ENCODE measurements around the gene LENG9. TPM values are rescaled to one million over a fixed set of nuclear protein-coding genes. Genes with fewer than 3 reads are reported as not detected.

Gene LENG9
- total and polyA plus RNA-seq, 2 of the 13 experiments (the other 11 are each of a cell fraction or from before 2014, with no cell fraction given): 0.75 to 2.9 TPM

DNA sequence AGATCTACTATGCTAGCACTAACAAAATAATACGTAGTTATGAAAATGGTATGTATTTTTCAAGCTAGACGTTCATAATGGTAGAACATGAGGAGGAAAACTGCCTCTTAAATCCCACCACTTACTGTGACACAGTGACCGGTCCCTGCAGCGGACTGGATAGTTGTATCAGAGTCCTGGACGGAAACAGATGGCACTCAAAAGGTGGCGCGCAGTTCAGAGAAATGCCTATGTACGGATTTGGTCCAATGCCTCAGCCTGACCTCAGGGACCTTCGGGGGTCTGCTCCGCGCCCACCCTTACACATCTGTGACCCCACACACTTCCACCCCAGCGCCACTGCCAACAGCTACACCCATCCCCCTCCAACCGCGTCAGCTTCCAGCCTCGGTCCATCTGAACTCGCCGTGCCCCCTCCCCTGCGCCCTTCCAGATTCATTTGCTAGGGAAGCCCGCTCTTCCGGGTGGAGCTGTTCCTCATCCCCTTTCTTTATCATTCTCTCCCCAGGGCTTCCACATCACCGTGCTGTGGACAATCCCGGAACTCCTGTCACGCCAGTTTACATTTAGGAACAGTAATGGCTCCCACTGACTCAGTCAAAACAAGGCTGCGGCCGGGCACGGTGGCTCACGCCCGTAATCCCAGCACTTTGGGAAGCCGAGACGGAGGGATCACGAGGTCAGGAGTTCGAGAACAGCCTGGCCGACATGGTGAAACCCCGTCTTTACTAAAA, 15.4 kb downstream of the LENG9 start:
- peak overlapping the region; percentile 81 to 93 (median 91) for H3K4me3 ChIP-seq (replicated peaks in 1 of 3; ENCODE audit: insufficient read depth in 1 of 3, low read depth in 2 of 3, low read length in 3 of 3)
- H3K36me3 ChIP-seq (replicated peaks in 1 of 2; ENCODE audit: control insufficient read depth in 1 of 2, insufficient read depth in 2 of 2, low read length in 2 of 2): peaks cover 10 to 28% of the 10 kb centered on the region in 2 experiments
- in situ Hi-C loops (cut with HindIII; ENCODE audit: extremely low pct_ligation_motif_present, low pct_unique_long_range_greater_than_20kb) (no loop called here), intact Hi-C loops (cut with micrococcal nuclease; ENCODE audit: unreplicated experiment) (loop anchor here (2.0 kb wide), 1 partner anchor 15 kb away; the partner anchor contains the start of gene LENG9)
- peaks cover 46% of the 10 kb centered on the region for H3K4me1 ChIP-seq (ENCODE audit: insufficient read depth, low read length)
- peak overlapping the region; percentile 96 for H3K4me2 ChIP-seq (ENCODE audit: low read depth, low read length)
- ChIA-PET POLR2A (interaction anchor here (0.9 to 2.8 kb wide), 14 partner anchors 9 to 311 kb away, joined by 3 to 67 read pairs (median 6); partner anchors contain the start of genes CNOT3, LENG9 and MBOAT7), CTCF (ENCODE audit: low intra/inter-chr PET ratio, low total read pairs) (no interaction called here)
- H3K9me3 ChIP-seq (ENCODE audit: low read length): no peaks in the 10 kb centered on the region
- H3K9ac ChIP-seq (ENCODE audit: insufficient read depth, low read depth, low read length): peak overlapping the region; percentile 95
- FAIRE-seq (no peak), ATAC-seq (peak; percentile 64), DNase-seq (ENCODE audit: low spot score) (peak; percentile 51)
- peaks cover 30% of the 10 kb centered on the region for H4K20me1 ChIP-seq (ENCODE audit: insufficient read depth, low read length)
- no TSS peak for BruUV-seq (replicated peaks)
- H3K27me3 ChIP-seq (ENCODE audit: control insufficient read depth in 1 of 2, insufficient read depth in 2 of 2, low read length in 2 of 2): no peaks in the 10 kb centered on the region; a peak in 2 of 5 replicates
- WGBS (ENCODE audit: low lambda C conversion rate): 2% methylated on average over 26 of the region's 34 CpGs
- peaks cover 52% of the 10 kb centered on the region for H3K79me2 ChIP-seq (ENCODE audit: insufficient read depth, low read length)
- no peak overlapping the region for H2AFZ ChIP-seq (ENCODE audit: low read length)
- peak overlapping the region; percentile 79 for H3K27ac ChIP-seq (ENCODE audit: extremely low read length, insufficient read depth, low read length)
- TF ChIP-seq ZNF7 (CRISPR knock-in tag; IDR thresholded peaks at IDR 0.05) (0 out of 2 replicates have a peak, but pooled peaks have one; percentile 56), HNRNPLL (IDR thresholded peaks at IDR 0.05; ENCODE audit: low read depth, low read length, poor library complexity, severe bottlenecking) (peak; percentile 8), ZNF878 (CRISPR knock-in tag; IDR thresholded peaks at IDR 0.05) (0 out of 2 replicates have a peak, but pooled peaks have one; percentile 23), ZZZ3 (CRISPR knock-in tag; IDR thresholded peaks at IDR 0.05; ENCODE audit: borderline replicate concordance) (no peak), ZNF558 (CRISPR knock-in tag; IDR thresholded peaks at IDR 0.05; ENCODE audit: borderline replicate concordance) (peak; percentile 45; the same call in 1 of the 2 replicates), HDAC1 (CRISPR knock-in tag; IDR thresholded peaks at IDR 0.05) (peak; percentile 73; the same call in 1 of the 2 replicates), GATAD1 (CRISPR knock-in tag; IDR thresholded peaks at IDR 0.05) (peak; percentile 54; the same call in 1 of the 2 replicates), SNAPC2 (CRISPR knock-in tag; IDR thresholded peaks at IDR 0.05) (0 out of 2 replicates have a peak, but pooled peaks have one; percentile 11), ZC3H4 (CRISPR knock-in tag; IDR thresholded peaks at IDR 0.05; ENCODE audit: borderline replicate concordance) (0 out of 2 replicates have a peak, but pooled peaks have one; percentile 38)
- TF ChIP-seq, protein P1, sequence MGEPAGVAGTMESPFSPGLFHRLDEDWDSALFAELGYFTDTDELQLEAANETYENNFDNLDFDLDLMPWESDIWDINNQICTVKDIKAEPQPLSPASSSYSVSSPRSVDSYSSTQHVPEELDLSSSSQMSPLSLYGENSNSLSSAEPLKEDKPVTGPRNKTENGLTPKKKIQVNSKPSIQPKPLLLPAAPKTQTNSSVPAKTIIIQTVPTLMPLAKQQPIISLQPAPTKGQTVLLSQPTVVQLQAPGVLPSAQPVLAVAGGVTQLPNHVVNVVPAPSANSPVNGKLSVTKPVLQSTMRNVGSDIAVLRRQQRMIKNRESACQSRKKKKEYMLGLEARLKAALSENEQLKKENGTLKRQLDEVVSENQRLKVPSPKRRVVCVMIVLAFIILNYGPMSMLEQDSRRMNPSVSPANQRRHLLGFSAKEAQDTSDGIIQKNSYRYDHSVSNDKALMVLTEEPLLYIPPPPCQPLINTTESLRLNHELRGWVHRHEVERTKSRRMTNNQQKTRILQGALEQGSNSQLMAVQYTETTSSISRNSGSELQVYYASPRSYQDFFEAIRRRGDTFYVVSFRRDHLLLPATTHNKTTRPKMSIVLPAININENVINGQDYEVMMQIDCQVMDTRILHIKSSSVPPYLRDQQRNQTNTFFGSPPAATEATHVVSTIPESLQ (CRISPR knock-in tag; conservative IDR thresholded peaks at IDR 0.05): no peak
- TF ChIP-seq, protein P2, sequence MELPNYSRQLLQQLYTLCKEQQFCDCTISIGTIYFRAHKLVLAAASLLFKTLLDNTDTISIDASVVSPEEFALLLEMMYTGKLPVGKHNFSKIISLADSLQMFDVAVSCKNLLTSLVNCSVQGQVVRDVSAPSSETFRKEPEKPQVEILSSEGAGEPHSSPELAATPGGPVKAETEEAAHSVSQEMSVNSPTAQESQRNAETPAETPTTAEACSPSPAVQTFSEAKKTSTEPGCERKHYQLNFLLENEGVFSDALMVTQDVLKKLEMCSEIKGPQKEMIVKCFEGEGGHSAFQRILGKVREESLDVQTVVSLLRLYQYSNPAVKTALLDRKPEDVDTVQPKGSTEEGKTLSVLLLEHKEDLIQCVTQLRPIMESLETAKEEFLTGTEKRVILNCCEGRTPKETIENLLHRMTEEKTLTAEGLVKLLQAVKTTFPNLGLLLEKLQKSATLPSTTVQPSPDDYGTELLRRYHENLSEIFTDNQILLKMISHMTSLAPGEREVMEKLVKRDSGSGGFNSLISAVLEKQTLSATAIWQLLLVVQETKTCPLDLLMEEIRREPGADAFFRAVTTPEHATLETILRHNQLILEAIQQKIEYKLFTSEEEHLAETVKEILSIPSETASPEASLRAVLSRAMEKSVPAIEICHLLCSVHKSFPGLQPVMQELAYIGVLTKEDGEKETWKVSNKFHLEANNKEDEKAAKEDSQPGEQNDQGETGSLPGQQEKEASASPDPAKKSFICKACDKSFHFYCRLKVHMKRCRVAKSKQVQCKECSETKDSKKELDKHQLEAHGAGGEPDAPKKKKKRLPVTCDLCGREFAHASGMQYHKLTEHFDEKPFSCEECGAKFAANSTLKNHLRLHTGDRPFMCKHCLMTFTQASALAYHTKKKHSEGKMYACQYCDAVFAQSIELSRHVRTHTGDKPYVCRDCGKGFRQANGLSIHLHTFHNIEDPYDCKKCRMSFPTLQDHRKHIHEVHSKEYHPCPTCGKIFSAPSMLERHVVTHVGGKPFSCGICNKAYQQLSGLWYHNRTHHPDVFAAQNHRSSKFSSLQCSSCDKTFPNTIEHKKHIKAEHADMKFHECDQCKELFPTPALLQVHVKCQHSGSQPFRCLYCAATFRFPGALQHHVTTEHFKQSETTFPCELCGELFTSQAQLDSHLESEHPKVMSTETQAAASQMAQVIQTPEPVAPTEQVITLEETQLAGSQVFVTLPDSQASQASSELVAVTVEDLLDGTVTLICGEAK (IDR thresholded peaks at IDR 0.05): no peak
- TF ChIP-seq, protein P2 (CRISPR knock-in tag; IDR thresholded peaks at IDR 0.05): no peak

Data from HepG2 (cell line).